ENCODE results near the gene PRR12.

The PRR12 gene

GRCh38 chr19:49590971-49591730 is at the start of gene PRR12:
Gene PRR12, plus strand, starts transcription at chr19:49591182. Its CDS starts 473 bp downstream, at chr19:49591655.
- peak; percentile 50 for DNase-seq (ENCODE audit: low spot score)

GRCh38 chr19:49541914-49542313 is 49.1 kb upstream of the PRR12 start:
- DNase-seq (ENCODE audit: low spot score): no peak

- no peak for DNase-seq (ENCODE audit: low spot score)
These were observed 48.5 kb upstream of the PRR12 start for GRCh38 chr19:49542446-49542845.

- DNase-seq (ENCODE audit: low spot score): no peak
These were observed 48.0 kb upstream of the PRR12 start for GRCh38 chr19:49543032-49543431.

GRCh38 chr19:49544154-49544553 is 46.8 kb upstream of the PRR12 start:
- DNase-seq (ENCODE audit: low spot score): no peak

- DNase-seq (ENCODE audit: low spot score): peak; percentile 94
These were observed 44.0 kb upstream of the PRR12 start for GRCh38 chr19:49546825-49547565.

GRCh38 chr19:49549045-49549444 is 41.9 kb upstream of the PRR12 start:
- DNase-seq (ENCODE audit: low spot score): no peak

GRCh38 chr19:49551531-49551930 is 39.5 kb upstream of the PRR12 start:
- DNase-seq (ENCODE audit: low spot score): peak; percentile 36

- peak; percentile 67 for DNase-seq (ENCODE audit: low spot score)
These were observed 38.2 kb upstream of the PRR12 start for GRCh38 chr19:49552749-49553148.

GRCh38 chr19:49553451-49554271 is 37.3 kb upstream of the PRR12 start:
- DNase-seq (ENCODE audit: low spot score): no peak

- DNase-seq (ENCODE audit: low spot score): no peak
These were observed 36.2 kb upstream of the PRR12 start for GRCh38 chr19:49554701-49555181.

- DNase-seq (ENCODE audit: low spot score): no peak
These were observed 35.2 kb upstream of the PRR12 start for GRCh38 chr19:49555600-49556411.

GRCh38 chr19:49556412-49557398 is 34.3 kb upstream of the PRR12 start:
- DNase-seq (ENCODE audit: low spot score): no peak

GRCh38 chr19:49557641-49558325 is 33.2 kb upstream of the PRR12 start:
- DNase-seq (ENCODE audit: low spot score): no peak

- DNase-seq (ENCODE audit: low spot score): no peak
These were observed 32.4 kb upstream of the PRR12 start for GRCh38 chr19:49558591-49558990.

GRCh38 chr19:49559443-49559842 is 31.5 kb upstream of the PRR12 start:
- no peak for DNase-seq (ENCODE audit: low spot score)

GRCh38 chr19:49559928-49560327 is 31.1 kb upstream of the PRR12 start:
- no peak for DNase-seq (ENCODE audit: low spot score)

GRCh38 chr19:49560358-49560900 is 30.6 kb upstream of the PRR12 start:
- DNase-seq (ENCODE audit: low spot score): peak; percentile 78

- no peak for DNase-seq (ENCODE audit: low spot score)
These were observed 26.4 kb upstream of the PRR12 start for GRCh38 chr19:49564616-49565045.

Data from pons (tissue), 1 donor.